ENCODE data around the gene EPB41. TPM values are rescaled to one million over a fixed set of nuclear protein-coding genes. Genes with fewer than 3 reads are reported as not detected.

Gene EPB41
- total and polyA plus RNA-seq, 9 of the 15 experiments (the other 6 are each of a cell fraction or from before 2014, with no cell fraction given) = 3.7 to 213 (median 141) TPM

GRCh38 chr1:29164588-29164987 is 250.2 kb downstream of the EPB41 start:
- DNase-seq (ENCODE audit: extremely low read depth in 1 of 4, low spot score in 3 of 4) = no peak
- Histone ChIP-seq H3K27me3 (ENCODE audit: control insufficient read depth in 2 of 2, insufficient read depth in 2 of 2, low read length in 2 of 2) (no peaks in the 10 kb centered on the region), H3K4me2 (ENCODE audit: insufficient read depth, low read length) (no peak overlapping the region), H2AFZ (ENCODE audit: low read depth, low read length) (no peak overlapping the region), H3K4me3 (no peak overlapping the region), H3K9me1 (ENCODE audit: control insufficient read depth, insufficient read depth, low read length) (no peaks in the 10 kb centered on the region), H3K9ac (ENCODE audit: insufficient read depth in 1 of 2, low read depth in 2 of 2, low read length in 2 of 2) (no peak overlapping the region), H3K36me3 (ENCODE audit: control insufficient read depth, insufficient read depth, low read length) (peaks cover 98% of the 10 kb centered on the region), H3K27ac (ENCODE audit: extremely low read depth, low read depth, low read length) (no peak overlapping the region), H3K4me1 (replicated peaks in 1 of 2; ENCODE audit: control insufficient read depth in 2 of 2, insufficient read depth in 2 of 2, low read length in 2 of 2) (peaks cover 0 to 2% of the 10 kb centered on the region in 2 experiments; a peak in 3 of 5 replicates), H3K79me2 (ENCODE audit: control insufficient read depth, insufficient read depth, low read length) (peaks cover 97% of the 10 kb centered on the region), H4K20me1 (replicated peaks; ENCODE audit: control insufficient read depth, insufficient read depth, low read length) (peaks cover 20% of the 10 kb centered on the region), H3K9me3 (replicated peaks; ENCODE audit: control insufficient read depth, insufficient read depth, low read depth, low read length) (no peaks in the 10 kb centered on the region)
- ChIA-PET CTCF (ENCODE audit: low intra/inter-chr PET ratio) (no interaction called here), POLR2A (interaction anchor here (14.0 kb wide), 1 partner anchor 15 kb away, joined by 129 read pairs; the partner anchor contains the start of gene SRSF4)
- BruUV-seq (replicated peaks) = no TSS peak
- no peak for ATAC-seq
- FAIRE-seq = no peak
- in situ Hi-C loops (cut with MboI) (no loop called here), intact Hi-C loops (cut with micrococcal nuclease) (no loop called here)
- WGBS (ENCODE audit: insufficient coverage, low coverage, missing lambda C conversion rate) = 95% methylated on average over 4 of the region's 4 CpGs
- 0 out of 2 replicates have a peak, but pooled peaks have one; percentile 31 for TF ChIP-seq POLR2H (tag; IDR thresholded peaks at IDR 0.05; ENCODE audit: low read depth)
- no peak for TF ChIP-seq BCOR (IDR thresholded peaks at IDR 0.05)

DNA sequence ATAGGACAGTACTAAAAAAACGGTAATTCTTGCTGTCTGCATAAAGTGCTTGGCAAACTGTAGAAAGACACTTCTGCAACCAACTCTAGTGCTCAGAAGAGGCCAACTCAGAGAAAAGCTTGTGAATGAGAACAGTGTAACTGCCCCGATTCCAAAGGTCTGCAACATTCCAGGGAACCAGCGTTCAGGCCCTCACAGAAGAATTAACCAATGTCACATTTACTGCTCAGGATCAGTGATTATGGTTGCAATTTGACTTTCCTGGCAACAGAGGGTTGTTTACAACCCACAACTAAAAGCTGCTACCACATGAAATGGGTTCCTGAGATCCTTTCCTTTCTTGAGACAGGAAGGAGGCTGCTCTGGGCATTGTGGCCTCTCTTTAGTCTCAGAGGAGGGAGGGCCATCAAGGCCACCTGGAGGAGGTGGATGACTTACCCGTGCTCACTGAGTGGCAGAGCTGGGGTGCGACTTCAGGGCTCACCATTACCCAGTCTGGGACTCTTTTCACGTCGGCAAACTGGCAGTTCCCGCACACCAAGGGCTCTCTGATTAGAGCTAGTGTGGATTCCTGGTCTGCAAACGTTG is 252.0 kb downstream of the EPB41 start:
- in situ Hi-C loops (cut with MboI) = no loop called here
- peaks cover 99% of the 10 kb centered on the region for H3K79me2 ChIP-seq (ENCODE audit: control insufficient read depth, insufficient read depth, low read length)
- peaks cover 98% of the 10 kb centered on the region for H3K36me3 ChIP-seq (ENCODE audit: control insufficient read depth, insufficient read depth, low read length)
- no peaks in the 10 kb centered on the region for H3K27me3 ChIP-seq (ENCODE audit: control insufficient read depth in 2 of 2, insufficient read depth in 2 of 2, low read length in 2 of 2)
- no peak overlapping the region for H3K27ac ChIP-seq (ENCODE audit: extremely low read depth, low read depth, low read length)
- DNase-seq (ENCODE audit: extremely low read depth in 1 of 4, low spot score in 3 of 4) (no peak), FAIRE-seq (no peak), ATAC-seq (0 out of 3 replicates have a peak, but pooled peaks have one; percentile 4)
- no peaks in the 10 kb centered on the region for H3K9me3 ChIP-seq (replicated peaks; ENCODE audit: control insufficient read depth, insufficient read depth, low read depth, low read length)
- 0 out of 2 replicates have a peak, but pooled peaks have one; percentile 12 for TF ChIP-seq POLR2G (IDR thresholded peaks at IDR 0.05; ENCODE audit: low read depth, low read length)
- peak; percentile 42 for TF ChIP-seq WHSC1 (IDR thresholded peaks at IDR 0.05; ENCODE audit: low read length)
- no peak for TF ChIP-seq ZFP91 (CRISPR knock-in tag; IDR thresholded peaks at IDR 0.05)
- TF ChIP-seq HOMEZ (CRISPR knock-in tag; IDR thresholded peaks at IDR 0.05) = no peak
- no peak overlapping the region for H3K4me3 ChIP-seq
- peaks cover 0 to 4% of the 10 kb centered on the region in 2 experiments; a peak in 3 of 5 replicates for H3K4me1 ChIP-seq (replicated peaks in 1 of 2; ENCODE audit: control insufficient read depth in 2 of 2, insufficient read depth in 2 of 2, low read length in 2 of 2)
- H3K9ac ChIP-seq (ENCODE audit: insufficient read depth in 1 of 2, low read depth in 2 of 2, low read length in 2 of 2) = no peak overlapping the region
- no peaks in the 10 kb centered on the region for H3K9me1 ChIP-seq (ENCODE audit: control insufficient read depth, insufficient read depth, low read length)
- H3K4me2 ChIP-seq (ENCODE audit: insufficient read depth, low read length) = no peak overlapping the region
- ChIA-PET POLR2A (interaction anchor here (1.0 to 14.0 kb wide), 6 partner anchors 9 to 49 kb away, joined by 3 to 129 read pairs (median 4); partner anchors contain the start of gene SRSF4), CTCF (ENCODE audit: low intra/inter-chr PET ratio) (no interaction called here)
- intact Hi-C loops (cut with micrococcal nuclease) = no loop called here
- BruUV-seq (replicated peaks) = no TSS peak
- peaks cover 36% of the 10 kb centered on the region for H4K20me1 ChIP-seq (replicated peaks; ENCODE audit: control insufficient read depth, insufficient read depth, low read length)
- WGBS (ENCODE audit: insufficient coverage, low coverage, missing lambda C conversion rate) = 89% methylated on average over 9 of the region's 9 CpGs
- H2AFZ ChIP-seq (ENCODE audit: low read depth, low read length) = no peak overlapping the region
